Stimulated activated CD4-positive, alpha-beta T cell treated with anti-CD3 and anti-CD28 coated beads, Interleukin-4, amount 100 ng/mL, for 48 hours (primary cell): ENCODE data around the gene WRNIP1.

Source experiments
- DNase-seq, 2 donors: peaks; one replicate each; pipeline ENCODE4 v3.0.0-alpha.2; 2020; ENCODE audit warnings: low read depth in 2 of 2

The WRNIP1 gene

DNA sequence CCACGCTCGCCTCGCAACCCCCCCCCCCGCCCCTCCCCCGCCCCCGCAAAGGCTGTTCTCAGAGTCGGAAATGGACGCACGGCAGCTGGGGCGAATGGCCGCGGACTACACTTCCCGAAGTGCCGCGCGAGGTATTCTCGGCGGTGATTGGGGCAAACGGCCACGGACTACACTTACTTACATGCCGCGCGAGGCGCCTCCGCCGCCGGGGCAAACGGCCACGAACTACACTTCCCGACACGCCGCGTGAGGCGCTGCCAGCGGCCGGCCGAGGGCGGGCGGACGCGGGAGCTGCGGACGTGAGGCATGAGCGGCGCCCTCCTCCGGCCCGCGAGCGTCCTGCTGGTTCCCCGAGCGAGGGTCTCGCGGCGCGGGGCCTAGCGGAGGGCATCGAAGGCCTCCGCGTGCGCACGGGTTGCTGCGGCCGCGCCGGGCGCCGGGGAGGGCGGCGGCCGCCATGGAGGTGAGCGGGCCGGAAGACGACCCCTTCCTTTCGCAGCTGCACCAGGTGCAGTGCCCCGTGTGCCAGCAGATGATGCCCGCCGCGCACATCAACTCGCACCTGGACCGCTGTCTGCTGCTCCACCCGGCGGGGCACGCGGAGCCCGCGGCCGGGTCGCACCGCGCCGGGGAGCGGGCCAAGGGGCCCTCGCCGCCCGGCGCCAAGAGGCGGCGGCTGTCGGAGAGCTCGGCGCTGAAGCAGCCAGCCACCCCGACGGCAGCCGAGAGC, at the start of gene WRNIP1:
Gene WRNIP1, plus strand, starts transcription at position 228 of the 730 bp plus-strand sequence. Its CDS starts 230 bp downstream, at position 458.
- peak; percentile 91 to 95 for DNase-seq

DNA sequence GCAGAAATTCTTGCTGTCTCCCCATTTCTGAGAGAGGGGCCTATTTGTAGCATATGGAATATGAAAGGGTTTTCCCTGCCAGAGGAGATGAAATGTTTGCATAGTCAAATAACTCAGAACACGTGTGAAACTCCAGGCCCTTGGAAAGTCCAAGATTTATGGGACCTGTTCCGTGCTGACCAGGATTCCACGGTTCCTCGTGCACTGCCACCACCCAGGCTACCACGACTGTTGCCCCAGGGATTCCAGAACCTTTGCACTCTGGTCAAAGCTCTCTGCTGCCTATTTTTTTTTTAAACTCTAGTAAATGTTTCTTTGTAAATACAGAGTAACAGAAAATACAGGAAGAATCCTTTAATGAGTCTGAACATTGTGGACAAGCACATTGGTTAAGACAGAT, 49.5 kb upstream of the WRNIP1 start:
- DNase-seq: no peak

DNA sequence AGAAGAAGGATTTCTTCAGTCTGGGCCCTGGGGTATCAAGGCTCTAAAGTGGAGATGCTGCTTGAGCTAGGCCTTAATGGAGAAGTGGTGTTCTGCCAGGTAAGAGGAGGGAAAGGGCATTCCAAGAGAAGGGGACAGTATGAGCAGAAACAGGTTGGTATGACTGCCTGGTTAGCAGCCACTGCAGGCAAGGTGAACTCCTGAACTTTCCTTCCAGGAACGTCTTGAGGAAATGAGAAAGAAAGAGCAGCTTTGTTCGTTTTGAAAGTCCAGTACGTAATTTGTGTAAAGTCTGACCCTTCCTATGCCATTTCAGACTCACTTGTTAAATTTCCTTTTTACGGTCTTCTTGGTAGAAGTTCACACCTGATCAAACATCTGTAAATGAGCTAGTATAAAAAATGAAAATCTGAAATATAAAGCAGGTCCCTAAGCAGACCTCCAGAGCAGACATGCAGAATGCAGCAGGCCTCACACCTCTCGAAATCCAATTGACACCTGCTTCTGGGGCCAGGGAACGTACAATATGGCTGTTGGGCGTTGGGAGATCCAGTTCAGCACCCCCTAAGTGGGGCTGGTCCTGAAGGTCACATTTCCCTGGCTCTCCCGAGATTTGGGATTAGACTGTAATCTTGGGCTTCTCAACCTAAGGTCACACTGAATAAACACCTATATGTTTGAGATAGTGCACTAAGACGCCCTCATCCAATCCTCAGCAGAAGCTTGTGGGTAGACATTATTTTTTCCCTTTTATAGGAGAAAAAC, 48.1 kb upstream of the WRNIP1 start:
- DNase-seq: no peak

DNA sequence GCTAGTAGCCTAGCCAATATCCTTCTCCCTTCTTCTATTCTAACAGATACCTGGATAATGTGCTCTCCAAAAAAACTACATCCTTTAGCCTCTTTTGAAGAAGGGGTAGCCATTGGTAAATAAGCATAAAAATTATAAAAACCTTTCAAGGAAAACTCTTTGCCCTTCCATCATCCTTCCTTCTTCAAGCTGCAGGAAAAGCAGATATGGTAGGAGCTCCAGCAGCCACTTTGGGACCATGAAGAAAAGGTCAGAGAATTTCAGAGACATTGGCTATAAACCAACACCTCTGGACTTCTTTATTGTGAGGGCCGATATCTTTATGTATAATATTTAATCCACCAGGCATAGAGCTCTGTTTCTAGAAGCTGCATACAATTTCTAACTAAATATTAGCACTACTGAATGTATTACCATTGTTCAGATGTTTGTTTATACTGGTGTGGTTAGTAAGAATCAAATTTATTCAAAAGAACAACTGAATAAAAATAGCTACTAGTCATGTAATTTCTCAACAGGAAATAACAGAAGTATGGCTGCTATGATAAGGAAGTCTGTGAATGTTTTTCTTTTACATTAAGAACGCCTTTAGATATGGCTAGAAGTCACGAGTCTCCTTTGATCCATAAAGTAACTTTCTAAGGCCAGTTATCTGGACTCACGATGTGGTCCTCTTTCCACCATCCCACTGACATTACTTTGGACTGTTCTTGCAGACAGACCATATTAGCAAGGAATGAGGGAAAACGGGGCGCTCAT, 46.7 kb upstream of the WRNIP1 start:
- no peak for DNase-seq

DNA sequence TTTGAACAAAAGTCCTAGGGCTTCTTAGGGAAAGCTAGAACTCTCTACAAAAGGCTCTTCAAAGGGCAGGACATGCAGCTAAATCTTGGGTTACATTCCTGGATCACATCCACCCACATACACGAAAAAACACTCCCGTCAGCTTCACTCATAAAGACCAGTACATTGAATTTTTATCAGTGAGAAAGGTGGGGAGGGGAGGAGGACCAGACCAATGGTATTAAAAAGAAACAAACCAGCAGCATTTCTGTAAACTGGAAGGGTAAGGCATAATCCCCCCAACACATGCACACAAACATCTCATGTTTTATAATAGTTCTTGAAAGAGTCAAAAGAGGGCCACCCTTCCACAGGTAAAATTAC, 46.1 kb upstream of the WRNIP1 start:
- DNase-seq: no peak

DNA sequence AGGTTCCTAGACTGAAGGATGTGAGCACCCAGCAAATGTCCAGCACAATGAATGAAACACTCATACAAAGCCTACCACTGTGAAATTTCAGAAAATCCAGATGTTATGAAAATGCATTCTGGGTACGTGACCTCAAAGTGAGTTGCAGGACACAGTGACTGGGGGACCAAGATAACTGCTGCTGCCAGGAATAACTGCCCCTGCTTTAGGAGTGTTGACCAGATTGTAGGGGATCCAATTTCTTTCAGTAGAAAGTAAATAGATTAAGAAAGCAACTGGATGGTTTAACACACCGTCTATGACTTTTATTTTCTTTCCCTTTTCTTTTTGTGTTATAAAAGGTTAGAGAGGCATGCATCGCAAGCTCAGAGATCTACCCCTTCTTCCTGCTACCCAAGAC, 44.0 kb upstream of the WRNIP1 start:
- DNase-seq: no peak

DNA sequence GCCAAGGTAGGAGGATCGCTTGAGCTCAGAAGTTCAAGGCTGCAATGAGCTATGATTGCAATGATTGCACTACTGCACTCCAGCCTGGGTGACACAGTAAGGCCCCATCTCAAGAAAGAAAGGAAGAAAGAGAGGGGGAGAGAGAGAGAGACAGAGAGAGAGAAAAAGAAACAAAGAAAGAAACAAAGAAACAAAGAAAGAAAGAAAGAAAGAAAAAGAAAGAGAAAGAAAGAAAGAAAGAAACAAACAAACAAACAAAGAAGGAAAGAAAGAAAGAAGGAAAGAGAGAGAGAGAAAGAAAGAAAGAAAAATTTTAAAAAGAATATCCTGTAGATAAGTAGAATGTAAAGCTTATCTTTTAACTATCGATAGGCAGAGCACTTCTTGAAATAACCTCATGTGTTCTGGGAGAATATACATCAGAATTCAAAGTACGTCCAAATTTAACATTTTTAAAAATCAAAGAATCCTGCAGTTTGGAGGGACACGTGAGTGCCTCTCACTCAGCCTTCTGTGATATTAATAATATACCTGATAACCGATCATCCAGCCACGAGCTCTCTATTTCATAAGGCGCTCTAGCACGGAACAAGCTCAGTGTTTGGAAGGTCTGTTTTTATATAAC, 39.7 kb upstream of the WRNIP1 start:
- no peak for DNase-seq

DNA sequence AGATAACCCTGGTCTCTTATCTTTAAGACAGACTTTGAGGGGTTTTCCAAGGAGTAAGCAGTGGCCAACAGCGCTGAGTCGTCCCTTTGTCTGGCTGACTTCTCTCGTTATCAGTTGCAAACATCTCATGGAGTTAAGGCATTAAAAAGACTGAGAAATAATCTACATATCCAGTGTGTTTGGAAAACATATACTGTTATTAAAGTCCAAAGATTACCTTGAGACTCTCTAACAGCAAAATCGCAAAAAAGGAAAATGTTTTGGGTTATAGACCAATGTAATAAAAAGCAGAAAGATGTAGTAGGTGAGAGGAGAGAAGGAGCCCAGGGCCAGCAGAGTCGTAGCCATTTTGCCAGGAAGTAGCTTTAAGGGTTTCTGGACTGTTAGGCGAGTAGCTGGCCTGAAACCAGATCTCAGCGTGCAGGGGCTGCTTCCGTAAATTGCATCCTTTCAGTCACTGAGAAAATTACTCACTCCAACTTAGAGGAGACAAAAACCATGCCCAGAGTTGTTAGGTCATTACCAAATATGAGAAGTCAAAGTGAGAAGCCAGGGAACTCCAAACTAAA, 39.1 kb upstream of the WRNIP1 start:
- DNase-seq: no peak

DNA sequence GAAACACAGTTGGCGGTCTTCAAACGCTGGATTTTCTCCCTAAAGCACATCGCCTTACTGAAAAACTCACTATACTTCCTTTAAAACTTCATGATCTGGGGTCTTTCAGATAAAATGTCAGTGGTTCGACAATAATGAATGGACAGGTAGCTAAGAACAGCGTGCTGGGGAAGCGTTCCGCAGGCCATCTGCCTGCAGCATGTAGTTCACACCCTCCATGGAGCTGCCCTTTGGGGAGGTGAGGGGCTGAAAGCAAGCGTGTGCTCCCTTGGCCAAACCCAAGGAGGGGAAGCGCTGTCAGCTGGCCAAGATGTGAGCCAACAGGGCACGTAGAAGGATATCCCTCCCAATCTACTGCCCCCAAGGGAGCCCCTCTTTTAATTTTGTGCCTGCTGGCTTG, 35.3 kb upstream of the WRNIP1 start:
- no peak for DNase-seq

DNA sequence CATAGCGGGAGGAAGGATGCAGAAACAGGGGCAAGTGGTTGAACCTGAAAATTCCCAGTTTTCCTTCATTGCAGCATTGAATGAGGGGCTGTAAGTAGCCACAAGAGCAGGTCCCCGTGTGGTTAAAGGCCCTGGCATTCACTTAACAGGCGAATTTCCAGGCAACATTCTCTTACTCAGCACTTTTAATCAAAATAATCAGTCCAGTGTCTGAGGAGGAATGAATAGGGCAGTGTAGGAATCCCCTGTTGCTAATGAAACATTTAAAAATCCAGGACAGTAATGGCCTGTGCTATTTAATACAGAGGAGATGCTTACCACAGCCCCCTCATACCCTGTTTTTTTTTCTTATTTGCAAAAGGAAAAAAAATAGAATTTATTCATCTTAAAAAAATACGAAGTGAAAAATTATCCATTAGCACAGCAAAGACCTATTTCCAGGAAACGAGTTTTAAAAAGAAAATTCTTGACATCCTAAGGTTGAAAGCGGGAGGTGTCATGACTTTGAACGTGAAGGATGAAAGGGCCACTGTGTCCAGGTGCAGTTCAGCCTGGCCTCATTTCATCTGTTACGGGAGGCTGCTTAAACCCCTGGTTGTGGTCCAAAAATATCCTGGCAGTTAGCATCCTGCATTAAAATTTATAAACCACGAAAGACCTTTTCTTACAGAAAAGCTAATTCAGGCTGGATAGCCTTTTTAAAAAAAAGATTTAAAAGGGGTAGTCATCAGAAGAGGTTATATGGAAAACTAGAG, 34.7 kb upstream of the WRNIP1 start:
- no peak for DNase-seq

DNA sequence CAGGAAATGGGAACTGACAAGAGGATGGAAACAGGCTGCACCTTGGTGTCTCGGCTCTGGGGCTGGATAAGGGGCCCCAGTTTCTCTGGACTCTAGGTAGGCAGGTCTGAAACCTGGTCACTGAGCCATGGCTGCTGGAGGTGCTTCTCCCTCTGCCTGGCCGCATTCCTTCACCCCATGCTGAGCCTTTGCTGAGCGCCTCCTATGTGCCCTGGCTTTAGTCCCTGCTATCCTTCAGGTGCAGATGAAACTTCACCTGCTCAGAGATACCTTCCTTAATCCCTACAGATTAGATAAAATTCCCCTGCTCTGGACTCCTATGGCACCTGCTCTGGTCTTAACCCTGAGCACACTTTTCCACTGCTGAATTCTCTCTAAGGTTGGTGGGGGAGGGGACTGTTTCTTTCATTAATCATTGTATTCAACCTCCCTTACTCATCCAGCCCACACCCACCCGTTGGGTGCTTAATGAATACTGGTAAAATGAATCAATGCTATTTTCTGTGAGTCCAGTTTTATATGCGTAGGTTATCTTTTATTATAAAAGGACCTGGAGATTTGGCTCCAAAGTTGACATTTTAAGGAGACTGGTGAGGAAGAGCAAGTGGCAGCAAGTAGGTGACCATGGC, 33.8 kb upstream of the WRNIP1 start:
- no peak for DNase-seq

DNA sequence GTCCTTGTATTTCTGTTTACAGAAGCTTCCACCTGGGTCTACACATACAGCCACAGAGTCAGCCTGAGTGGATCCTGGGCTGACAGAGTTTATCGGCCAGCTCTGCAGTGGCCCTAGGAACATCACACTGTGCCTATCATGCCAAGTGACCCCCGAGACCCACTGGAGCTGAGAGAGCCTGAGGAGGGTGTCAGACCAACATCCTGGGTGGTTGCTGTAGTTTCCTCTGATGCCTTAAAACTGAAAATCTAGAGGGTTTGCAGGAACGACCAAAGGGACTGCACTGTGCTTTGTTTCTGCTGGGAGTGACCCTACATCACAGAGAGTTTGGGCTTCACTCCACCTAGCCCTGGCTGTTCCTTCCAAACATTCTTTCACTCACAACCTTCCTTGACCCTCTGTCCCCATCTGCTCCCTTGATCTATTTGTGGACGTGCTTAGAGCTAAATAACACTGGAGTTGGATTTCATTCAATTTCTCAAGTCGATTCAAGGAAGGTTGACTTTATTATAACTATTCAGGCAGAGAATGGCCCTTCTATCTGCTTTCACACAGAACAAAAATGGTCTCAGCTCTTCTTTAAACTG, 32.6 kb upstream of the WRNIP1 start:
- DNase-seq: no peak

DNA sequence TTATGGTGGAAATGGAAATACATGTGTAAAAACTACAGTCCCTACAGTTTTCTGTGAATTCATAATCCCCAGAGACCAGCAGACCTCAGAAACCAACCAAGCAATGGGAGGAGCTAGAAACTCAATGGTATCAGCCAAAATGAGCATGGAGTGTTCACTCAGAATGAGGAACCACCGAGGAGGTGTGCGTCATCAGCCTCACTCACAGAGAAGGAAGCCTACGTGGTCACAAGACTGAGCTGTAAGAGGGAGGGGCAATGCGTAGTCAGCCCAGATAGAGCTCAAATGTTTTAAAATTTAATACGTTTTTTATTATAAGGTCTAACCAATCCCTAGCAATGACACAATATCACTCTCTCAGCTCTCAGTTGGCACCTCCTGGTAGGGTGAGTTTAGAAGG, 31.9 kb upstream of the WRNIP1 start:
- peak; percentile 9 to 36 for DNase-seq

DNA sequence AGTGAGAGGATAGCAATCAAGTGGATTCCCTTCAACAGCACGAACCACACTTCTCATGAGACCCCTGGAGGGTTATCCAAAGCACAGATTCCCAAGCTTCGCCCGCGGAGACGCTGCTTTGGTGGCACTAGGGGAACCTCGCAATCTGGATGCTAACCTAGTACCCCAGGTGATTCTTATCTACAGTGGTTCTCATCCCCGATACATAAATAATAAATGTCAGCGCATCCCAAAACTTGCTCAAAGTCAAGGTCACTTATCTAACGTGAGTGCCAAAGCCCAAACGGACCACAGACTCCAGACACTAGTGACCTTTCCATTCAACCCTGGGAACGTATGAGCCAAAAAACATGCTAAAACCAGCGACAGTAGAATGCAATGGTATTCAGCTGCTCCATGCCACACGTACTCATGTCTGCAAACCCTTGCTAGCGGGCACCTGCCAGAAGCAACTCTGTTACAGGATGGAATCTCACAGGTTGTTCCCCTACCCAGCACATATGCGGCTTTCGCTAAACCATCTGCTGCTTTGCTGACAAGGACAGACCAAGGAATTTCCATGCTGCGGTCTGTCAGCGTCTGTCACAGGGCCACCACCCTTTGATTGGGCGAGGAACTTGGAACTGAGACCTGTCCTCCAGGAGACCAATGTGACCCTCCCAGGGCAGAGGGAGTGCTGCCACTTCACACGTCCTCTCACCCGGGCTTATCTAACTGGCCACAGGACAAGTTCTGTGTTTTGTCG, 31.3 kb upstream of the WRNIP1 start:
- DNase-seq: no peak

DNA sequence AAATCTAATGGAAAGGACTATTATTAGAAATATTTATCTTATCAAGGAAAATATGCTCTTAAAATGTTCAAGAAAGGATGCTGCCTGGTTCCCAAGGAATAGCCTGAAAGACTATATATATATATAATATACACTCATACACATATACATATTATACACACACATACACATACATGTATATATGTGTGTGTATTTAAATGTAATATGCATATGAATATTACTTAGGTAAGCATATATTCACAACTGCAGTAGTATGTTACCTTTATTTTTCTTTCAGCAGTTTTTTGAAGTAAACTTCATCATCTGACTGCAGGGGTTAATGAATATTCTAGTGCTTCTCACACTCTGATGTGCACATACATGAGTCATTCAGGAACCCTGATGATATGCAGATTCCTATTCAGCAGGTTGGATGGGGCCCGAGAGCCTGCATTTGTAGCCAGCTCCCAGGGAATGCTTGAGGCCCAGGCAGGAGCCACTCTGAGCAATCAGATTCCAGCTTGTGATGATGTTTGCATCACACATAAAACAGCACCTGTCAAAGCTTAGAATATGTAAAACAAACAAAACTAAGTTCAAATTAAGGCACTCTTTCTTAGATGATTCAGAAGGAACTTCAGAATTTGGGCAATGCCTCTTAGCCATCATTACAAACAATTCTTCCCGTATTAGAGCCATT, 30.6 kb upstream of the WRNIP1 start:
- no peak for DNase-seq

DNA sequence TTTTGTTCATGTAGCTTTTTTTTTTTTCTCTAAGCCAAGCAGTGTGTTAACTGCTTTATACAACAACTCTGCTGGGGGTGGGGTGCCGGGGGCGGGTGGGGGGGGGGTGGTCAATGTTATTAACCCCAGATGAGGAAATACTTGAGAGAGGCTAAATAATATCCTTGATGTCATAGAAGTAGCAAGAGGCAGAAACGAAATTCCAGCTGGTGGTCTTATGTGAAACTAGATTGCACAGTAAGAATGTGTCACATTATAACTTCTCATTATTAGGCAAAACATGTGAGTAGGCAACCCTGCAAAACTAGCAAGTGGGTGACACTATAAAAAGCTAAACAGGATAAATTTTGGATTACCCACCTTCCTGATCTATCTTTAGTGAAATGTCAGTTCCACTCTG, 27.3 kb upstream of the WRNIP1 start:
- no peak for DNase-seq

DNA sequence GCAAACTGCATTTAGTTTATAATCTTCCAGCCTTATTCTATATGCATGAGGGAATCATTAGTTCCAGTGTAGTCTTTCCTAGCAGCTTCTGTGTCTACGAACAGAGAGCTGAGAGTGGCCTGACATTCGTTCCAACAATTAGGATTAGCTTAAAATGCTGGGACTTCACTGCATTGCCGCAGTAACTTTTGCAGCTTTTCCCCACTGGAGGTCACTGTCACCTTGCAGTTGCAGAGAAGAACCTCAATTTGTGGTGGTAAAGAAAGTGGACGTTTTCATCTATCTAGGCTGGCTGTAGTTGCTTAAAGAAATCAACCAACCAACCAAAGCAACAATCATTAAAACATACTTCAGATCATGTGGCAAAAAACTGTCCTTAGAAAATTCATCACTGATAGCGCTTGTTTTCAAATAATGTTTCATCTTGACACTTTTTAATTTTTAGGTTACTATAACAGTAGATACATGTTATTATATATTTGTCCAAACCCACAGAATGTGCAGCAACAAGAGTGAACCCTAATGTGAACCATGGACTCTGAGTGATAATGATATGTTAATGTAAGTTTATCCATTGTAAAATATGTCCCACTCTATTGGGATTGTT, 26.7 kb upstream of the WRNIP1 start:
- peak; percentile 27 to 37 for DNase-seq

DNA sequence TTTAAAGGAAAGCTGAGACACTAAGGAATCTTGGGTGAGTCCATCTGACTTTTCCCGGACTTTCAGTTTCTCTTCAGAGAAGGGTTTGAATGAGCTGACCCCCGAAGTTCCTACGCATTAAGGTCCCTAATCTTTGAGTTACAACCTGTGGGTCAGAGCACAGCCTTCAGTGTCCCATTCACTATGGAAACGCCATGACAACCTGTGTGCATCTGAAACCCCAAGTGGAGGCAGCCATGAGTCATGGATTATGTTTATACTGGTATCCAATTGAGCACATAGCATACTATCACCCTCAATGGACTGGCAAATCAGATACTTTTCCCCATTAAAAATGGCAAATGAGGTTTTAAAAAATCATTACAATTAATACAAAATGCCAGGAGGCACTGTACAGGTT, 25.9 kb upstream of the WRNIP1 start:
- peak in 1 of 2 donors; percentile 23 for DNase-seq

DNA sequence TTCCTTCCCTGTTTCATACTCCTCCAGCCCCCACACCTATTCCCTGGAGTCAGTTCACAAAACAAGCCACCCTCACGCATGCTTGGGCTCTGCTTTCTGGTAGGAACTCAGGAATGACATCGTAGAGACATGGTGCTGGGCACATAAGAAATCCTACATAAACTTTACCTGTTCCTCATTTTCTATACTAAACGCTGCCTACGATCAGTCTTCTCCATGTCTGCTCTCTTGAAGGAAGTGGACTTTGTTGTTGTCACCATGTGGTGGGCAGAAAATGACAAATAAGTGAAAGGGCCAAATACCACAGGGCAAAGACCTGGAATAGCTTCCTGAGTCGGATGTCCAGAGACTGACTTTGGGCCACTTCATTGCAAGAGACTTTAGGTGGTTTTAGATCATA, 24.6 kb upstream of the WRNIP1 start:
- no peak for DNase-seq
